Measurements from ENCODE around the gene GRK5. TPM values are rescaled to one million over a fixed set of nuclear protein-coding genes. Genes with fewer than 3 reads are reported as not detected.

Gene GRK5
- total RNA-seq, 1 donor from 2014 or later, result 43.2 TPM

DNA sequence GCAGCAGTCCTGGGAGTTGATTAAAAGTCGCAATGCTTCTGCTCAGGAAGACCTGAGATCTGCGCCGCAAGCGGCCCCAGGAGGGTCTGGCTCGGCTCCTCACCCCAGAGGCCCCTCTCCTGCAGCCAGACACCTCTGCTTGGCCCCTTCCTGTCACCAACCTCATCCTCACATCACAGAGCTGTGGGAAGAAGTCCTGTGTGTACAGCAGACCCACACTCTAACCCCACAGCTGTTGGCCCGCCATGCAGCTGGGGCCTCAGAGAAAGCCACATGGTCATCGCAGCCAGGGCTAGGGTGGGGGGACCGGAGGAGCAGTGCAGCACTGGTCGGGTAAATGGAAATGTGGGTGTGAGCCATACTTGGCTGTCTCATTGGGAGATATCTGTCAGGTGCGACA lies 237.5 kb downstream of the GRK5 start:
- Mint-ChIP-seq H3K27me3 (ENCODE audit: unreplicated experiment) (no peaks in the 10 kb centered on the region), H3K27ac (ENCODE audit: unreplicated experiment) (no peak overlapping the region), H3K36me3 (ENCODE audit: unreplicated experiment) (peaks cover 14% of the 10 kb centered on the region), H3K9me3 (ENCODE audit: unreplicated experiment) (no peaks in the 10 kb centered on the region), H3K4me1 (ENCODE audit: unreplicated experiment) (peaks cover 23% of the 10 kb centered on the region), H3K4me3 (ENCODE audit: unreplicated experiment) (no peak overlapping the region)
- TF ChIP-seq, protein P1, sequence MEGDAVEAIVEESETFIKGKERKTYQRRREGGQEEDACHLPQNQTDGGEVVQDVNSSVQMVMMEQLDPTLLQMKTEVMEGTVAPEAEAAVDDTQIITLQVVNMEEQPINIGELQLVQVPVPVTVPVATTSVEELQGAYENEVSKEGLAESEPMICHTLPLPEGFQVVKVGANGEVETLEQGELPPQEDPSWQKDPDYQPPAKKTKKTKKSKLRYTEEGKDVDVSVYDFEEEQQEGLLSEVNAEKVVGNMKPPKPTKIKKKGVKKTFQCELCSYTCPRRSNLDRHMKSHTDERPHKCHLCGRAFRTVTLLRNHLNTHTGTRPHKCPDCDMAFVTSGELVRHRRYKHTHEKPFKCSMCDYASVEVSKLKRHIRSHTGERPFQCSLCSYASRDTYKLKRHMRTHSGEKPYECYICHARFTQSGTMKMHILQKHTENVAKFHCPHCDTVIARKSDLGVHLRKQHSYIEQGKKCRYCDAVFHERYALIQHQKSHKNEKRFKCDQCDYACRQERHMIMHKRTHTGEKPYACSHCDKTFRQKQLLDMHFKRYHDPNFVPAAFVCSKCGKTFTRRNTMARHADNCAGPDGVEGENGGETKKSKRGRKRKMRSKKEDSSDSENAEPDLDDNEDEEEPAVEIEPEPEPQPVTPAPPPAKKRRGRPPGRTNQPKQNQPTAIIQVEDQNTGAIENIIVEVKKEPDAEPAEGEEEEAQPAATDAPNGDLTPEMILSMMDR (IDR thresholded peaks at IDR 0.05), result no peak
- DNase-seq (ENCODE audit: extremely low spot score, unreplicated experiment), result no peak

DNA sequence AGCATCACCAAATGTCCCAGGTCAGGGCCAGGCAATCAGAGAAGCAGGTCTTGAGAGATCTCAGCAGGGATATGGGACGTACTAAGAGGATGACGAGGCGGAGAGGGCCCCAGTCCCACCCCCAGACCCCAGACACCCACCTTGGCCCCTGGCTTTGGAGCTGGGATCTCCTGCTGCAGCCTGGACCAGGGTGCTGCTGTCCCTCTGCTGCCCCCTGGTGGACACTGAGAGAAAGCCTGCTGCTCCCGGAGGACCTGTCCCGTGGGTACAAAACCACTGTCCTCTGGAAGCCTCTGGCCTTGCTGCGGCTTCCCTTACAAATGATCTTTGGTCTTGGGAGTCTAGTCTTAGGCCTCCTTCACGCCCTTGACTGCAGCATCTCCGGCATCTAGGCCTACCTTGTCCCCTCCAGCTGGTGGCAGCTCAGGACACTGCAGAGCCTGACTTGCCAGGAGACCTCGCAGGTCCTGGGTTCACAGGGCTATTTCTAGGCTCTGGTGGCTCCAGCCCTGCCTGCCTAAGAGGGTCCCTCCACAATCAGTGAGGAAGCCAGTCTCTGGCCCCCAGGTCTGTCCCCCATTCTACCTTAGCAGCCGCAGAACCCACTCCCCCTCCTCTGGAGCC lies 238.1 kb downstream of the GRK5 start:
- TF ChIP-seq, protein P1 (IDR thresholded peaks at IDR 0.05), result peak; percentile 94
- H3K27ac Mint-ChIP-seq (ENCODE audit: unreplicated experiment), result no peak overlapping the region
- H3K4me1 Mint-ChIP-seq (ENCODE audit: unreplicated experiment), result peaks cover 29% of the 10 kb centered on the region
- peaks cover 18% of the 10 kb centered on the region for H3K36me3 Mint-ChIP-seq (ENCODE audit: unreplicated experiment)
- H3K27me3 Mint-ChIP-seq (ENCODE audit: unreplicated experiment), result no peaks in the 10 kb centered on the region
- DNase-seq (ENCODE audit: extremely low spot score, unreplicated experiment), result peak; percentile 95
- H3K4me3 Mint-ChIP-seq (ENCODE audit: unreplicated experiment), result no peak overlapping the region
- no peaks in the 10 kb centered on the region for H3K9me3 Mint-ChIP-seq (ENCODE audit: unreplicated experiment)

DNA sequence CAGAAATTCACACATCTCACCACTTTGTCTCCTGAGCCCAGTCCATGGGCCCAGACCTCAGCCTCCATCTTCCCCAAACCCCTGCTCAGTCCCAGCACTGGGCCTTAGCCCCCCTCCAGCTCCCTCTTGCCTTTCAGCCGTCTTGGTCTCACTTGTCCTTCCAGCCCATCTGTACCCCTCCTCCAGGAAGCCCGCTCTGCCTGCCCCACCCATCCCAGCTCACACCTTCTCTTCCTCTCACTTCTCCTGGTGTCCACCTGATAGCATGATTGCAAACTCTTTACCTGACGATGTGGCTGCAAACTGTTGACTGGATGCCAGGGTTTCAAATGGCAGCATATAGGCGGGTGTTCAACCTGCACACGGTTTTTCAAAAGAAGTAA lies 238.6 kb downstream of the GRK5 start:
- DNase-seq (ENCODE audit: extremely low spot score, unreplicated experiment), result no peak
- Mint-ChIP-seq H3K9me3 (ENCODE audit: unreplicated experiment) (no peaks in the 10 kb centered on the region), H3K27me3 (ENCODE audit: unreplicated experiment) (no peaks in the 10 kb centered on the region), H3K36me3 (ENCODE audit: unreplicated experiment) (peaks cover 17% of the 10 kb centered on the region), H3K27ac (ENCODE audit: unreplicated experiment) (no peak overlapping the region), H3K4me3 (ENCODE audit: unreplicated experiment) (no peak overlapping the region), H3K4me1 (ENCODE audit: unreplicated experiment) (peaks cover 26% of the 10 kb centered on the region)
- TF ChIP-seq, protein P1 (IDR thresholded peaks at IDR 0.05), result no peak

DNA sequence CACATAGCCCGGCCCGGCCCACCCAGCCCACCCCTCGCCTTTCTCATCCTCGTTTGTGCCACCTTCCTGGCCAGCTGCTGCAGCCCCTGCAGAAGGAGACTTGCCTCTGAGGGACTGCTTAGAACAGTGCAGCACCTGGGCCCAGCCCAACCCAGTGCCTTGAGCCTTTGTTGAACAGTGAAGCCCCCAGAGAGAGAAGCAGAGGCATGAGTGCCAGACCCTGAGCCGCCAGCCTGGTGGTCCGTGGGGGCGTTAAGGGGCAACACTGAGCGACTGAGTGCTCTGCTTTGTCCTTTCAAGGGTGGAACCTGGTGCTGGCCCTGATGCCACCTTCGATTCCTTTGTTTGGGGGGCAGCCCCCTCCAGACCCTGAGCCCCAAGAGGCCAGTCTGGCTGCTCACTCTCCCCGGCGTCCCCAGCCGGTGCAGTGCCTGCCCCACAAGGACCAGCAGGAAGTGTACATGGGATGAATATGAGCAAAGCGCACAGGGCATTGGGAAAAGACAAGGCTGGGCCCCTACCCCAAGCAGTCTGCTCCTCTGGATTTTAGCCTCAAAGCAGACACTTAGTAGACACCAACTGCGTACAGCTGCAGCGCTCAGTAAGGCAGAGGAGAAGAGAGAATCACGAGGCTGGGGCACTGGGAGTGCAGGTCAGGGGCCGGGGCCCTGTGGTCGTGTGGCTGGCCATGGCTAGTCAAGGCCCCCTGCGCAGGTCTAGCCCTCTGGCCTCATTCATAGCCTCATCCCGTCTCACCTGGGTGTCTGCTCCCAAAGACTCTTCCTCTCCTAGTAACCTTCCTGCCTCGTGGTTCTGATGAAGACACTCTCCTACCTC lies 239.3 kb downstream of the GRK5 start:
- no peak overlapping the region for H3K27ac Mint-ChIP-seq (ENCODE audit: unreplicated experiment)

DNA sequence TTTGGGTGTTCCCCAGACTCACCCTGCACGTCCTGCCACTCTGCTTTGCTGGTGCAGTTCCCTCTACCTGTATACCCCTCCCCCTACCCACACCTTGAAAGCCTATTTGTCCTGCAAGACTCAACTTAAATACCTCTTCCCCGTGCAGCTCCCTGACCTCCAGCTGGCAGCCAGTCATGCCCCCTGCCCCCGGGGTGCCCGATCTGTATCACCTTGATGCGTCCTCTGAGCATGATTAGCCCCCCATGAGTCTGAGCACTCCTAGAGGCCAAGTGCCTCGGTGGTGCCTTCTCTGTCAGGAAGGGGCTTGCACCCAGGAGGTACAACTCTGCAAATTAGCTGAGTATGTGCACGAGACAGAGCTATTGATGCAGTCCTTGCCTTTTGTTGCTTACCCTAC lies 240.1 kb downstream of the GRK5 start:
- no peak overlapping the region for H3K4me3 Mint-ChIP-seq (ENCODE audit: unreplicated experiment)
- no peak overlapping the region for H3K27ac Mint-ChIP-seq (ENCODE audit: unreplicated experiment)
- no peak for DNase-seq (ENCODE audit: extremely low spot score, unreplicated experiment)
- peaks cover 17% of the 10 kb centered on the region for H3K4me1 Mint-ChIP-seq (ENCODE audit: unreplicated experiment)
- peaks cover 12% of the 10 kb centered on the region for H3K36me3 Mint-ChIP-seq (ENCODE audit: unreplicated experiment)
- TF ChIP-seq, protein P1 (IDR thresholded peaks at IDR 0.05), result no peak
- H3K27me3 Mint-ChIP-seq (ENCODE audit: unreplicated experiment), result no peaks in the 10 kb centered on the region
- no peaks in the 10 kb centered on the region for H3K9me3 Mint-ChIP-seq (ENCODE audit: unreplicated experiment)

More for the DNA sequence above, 239.3 kb downstream of the GRK5 start:
- Mint-ChIP-seq H3K36me3 (ENCODE audit: unreplicated experiment) (peaks cover 14% of the 10 kb centered on the region), H3K4me1 (ENCODE audit: unreplicated experiment) (peaks cover 18% of the 10 kb centered on the region), H3K9me3 (ENCODE audit: unreplicated experiment) (no peaks in the 10 kb centered on the region), H3K27me3 (ENCODE audit: unreplicated experiment) (no peaks in the 10 kb centered on the region), H3K4me3 (ENCODE audit: unreplicated experiment) (no peak overlapping the region)
- TF ChIP-seq, protein P1 (IDR thresholded peaks at IDR 0.05), result no peak
- no peak for DNase-seq (ENCODE audit: extremely low spot score, unreplicated experiment)
